ENCODE results near the gene SPATA6L.
A peak's percentile ranks its signal among the peaks of the same experiment; 100 is the strongest.
"Not testable (repeated sequence)": the region's sequence is repeated elsewhere in the genome, so short reads cannot be mapped to it uniquely, and the experiment has no call there.

Gene SPATA6L

DNA sequence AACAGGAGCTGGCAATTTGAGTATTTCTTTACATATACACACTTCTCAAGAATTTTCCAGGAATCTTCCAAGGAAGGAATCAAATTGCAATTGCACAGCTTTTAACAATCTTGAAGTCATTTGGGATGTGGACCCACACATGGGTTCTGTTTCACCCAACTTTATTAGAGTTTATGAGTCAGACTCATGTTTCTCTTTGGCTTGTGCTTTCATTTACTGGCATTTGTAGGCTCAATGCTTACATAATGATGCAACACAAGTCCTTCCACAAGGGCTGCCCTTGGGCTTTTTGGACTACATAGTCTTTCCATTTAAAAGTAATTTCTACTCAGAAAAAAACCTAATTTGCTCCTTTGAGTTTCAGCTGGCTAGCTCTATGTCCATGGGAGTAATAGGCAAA lies 8.5 kb upstream of the SPATA6L start:
- no peak for DNase-seq

GRCh38 chr9:4671737-4672136 lies 5.5 kb upstream of the SPATA6L start:
- no peak for DNase-seq

DNA sequence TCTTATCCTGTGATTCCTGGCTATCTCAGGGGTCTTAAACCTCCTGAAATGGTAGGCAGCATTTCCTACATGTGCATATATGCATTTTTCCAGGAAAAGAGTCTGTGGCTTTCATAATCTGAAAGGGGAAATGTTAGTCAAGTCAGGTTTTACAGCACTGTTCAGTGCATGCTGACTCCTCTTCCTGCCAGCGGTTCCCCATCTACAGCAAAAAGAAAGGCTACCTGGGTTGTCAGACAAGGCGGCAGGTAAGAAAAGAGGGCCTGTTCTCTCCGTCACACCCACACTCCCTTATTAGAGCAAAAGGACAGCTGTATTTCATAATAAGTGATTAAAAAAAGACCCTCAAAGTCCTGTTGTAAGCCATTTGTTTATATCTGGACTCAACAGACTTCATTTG lies 4.3 kb upstream of the SPATA6L start:
- DNase-seq, result no peak

DNA sequence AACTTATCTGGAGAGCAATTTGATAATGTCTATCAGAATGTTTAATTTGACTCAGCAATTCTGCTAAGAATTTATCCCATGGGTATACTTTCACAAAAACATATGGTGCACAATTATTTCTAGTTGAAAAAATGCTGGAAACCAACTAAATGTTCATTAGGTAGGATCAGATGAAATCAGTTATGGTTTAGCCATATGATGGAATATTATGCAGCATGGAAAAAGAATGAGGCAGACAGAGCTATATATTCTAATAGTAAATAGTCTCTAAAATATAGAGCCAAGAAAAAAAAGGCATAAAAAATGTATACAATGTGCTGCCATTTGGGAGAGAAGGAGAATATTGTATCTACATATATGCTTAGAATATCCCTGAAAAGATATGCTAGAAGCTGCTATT lies 3.6 kb upstream of the SPATA6L start:
- DNase-seq, result no peak

GRCh38 chr9:4668604-4669003 lies 2.3 kb upstream of the SPATA6L start:
- DNase-seq, result no peak

GRCh38 chr9:4667681-4668080 lies 1.4 kb upstream of the SPATA6L start:
- no peak for DNase-seq

DNA sequence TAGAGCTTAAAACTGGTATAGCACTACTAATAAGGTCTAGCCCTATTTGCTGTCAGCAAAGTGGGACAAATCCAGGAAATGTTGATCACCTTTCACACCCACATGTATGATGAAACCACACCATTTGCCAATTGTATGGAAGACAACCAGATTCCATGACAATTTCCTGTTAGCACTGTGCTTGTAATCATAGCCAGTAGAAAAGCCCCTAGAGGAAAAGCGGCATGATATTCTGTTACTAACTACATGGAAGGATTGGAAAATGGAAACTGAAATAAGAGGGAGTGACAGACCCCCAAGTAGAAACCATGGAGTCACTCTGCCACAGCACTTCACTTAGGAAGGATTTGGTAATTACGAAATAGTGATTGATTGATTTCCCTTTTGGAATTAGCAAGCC lies 923 bp downstream of the SPATA6L start:
- DNase-seq, result no peak

DNA sequence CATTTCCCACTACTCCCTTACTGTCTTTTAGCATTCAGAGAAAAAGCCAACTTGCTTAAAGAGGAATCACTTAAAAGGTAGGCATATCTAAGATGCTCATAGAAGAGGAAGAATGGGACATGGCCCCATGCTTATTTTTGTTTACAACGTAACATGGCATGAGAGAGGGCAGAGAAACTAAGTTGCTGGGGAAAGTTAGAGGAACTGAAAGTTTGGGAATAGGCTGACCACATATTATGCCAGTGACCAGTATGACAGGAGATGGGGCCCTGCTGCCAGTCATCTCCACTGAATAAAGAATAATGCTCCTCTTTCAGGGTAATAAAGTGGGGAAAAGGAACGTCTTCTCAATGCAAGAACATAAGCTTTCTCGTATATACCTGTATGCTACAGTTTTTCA lies 2.3 kb downstream of the SPATA6L start:
- DNase-seq, result no peak

- no peak for DNase-seq
Observed at GRCh38 chr9:4662989-4663792, 3.1 kb downstream of the SPATA6L start.

DNA sequence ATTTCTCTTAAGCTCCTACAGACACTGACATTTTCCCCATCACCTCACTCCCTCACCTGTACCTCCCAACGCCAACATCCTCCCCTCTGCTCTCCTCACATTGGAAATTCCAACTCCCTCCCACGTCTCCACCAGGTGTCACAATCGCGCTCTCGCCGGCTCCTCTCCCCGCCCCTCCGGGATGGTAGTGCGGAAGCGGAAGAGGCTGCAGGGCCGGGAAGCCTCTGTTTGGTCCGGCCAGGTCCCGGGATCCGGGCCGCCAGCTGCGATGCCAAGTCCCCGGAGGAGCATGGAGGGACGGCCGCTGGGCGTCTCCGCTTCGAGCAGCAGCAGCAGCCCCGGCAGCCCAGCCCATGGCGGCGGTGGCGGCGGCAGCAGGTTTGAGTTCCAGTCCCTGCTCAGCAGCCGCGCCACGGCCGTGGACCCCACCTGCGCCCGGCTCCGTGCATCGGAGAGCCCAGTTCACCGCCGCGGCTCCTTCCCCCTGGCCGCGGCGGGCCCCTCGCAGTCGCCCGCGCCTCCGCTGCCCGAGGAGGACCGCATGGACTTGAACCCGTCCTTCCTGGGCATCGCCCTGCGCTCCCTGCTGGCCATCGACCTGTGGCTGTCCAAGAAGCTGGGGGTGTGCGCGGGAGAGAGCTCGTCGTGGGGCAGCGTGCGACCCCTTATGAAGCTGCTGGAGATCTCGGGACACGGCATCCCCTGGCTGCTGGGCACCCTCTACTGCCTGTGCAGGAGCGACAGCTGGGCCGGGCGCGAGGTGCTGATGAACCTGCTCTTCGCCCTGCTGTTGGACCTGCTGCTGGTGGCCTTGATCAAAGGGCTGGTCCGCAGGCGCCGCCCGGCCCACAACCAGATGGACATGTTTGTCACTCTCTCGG lies 3.9 kb downstream of the SPATA6L start, which contains the start of gene PLPP6:
Gene PLPP6 (plus strand): TSS at position 187 of the 881 bp plus-strand sequence. CDS start 82 bp downstream, at position 269.
- DNase-seq, result peak; percentile 86 to 89

- no peak for DNase-seq
Observed at GRCh38 chr9:4661611-4662010, 4.7 kb downstream of the SPATA6L start.

DNA sequence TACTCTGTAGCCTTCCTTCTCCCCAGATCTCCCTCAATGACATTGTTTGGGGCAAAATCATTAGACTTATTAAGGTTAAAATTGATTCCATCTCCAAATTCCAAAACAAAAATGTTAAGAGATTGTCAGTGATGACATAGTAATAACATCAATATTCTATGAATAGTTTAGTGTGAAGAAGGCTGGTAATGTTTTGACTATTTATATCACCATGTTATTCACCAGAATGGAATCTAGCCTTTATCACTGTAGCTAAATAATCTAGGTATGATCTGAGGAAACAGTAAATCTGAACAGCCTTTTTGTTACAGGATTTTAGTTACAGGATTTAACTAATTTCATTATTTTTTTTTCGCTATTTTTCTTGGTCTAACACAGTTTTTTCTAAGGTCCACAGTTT lies 5.1 kb downstream of the SPATA6L start:
- no peak for DNase-seq

DNA sequence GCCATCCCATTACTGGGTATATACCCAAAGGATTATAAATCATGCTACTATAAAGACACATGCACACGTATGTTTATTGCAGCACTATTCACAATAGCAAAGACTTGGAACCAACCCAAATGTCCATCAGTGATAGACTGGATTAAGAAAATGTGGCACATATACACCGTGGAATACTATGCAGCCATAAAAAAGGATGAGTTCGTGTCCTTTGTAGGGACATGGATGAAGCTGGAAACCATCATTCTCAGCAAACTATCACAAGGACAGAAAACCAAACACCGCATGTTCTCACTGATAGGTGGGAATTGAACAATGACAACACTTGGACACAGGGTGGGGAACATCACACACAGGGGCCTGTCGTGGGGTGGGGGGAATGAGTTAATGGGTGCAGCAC lies 5.6 kb downstream of the SPATA6L start:
- DNase-seq, result not testable (repeated sequence)

GRCh38 chr9:4657426-4658159 lies 8.7 kb downstream of the SPATA6L start:
- DNase-seq, result no peak

GRCh38 chr9:4656621-4657020 lies 9.7 kb downstream of the SPATA6L start:
- DNase-seq, result no peak

- DNase-seq, result not testable (repeated sequence)
Observed at GRCh38 chr9:4656196-4656595, 10.1 kb downstream of the SPATA6L start.

DNA sequence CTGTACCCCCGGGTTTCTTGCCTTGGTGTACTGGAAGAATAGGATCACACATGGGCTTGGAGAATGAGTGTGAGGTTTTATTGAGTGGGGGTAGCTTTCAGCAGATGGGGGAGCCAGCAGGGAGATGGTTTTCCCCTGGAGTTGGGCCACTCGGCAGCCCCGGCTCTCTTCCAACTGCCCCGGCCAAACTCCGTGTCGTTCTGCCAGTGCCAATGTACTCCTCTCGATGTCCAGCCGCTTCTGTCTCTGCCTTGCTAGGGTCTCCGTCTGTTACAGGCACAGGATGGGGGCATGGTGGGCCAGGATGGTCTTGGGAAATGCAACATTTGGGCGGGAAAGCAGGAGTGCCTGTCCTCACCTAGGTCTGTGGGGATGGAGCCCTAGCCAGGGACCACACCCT lies 11.7 kb downstream of the SPATA6L start:
- DNase-seq, result no peak

DNA sequence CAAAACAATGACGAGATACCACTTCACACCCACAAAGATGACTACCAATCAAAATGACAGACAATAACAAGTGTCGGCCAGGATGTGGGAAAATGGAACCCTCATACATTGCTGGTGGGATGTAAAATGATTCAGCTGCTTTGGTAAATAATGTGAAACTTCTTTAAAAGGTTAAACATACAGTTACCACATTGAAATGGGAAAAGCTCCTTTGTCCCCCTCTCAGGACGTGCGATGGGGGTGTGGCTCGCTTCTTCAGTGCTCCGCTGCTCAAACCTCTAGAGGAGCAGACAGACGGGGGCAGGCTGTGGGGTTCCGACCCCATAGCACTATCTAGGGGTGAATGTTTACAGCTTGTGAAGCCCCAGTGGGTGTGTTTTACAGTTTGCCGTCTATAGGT lies 12.2 kb downstream of the SPATA6L start:
- no peak for DNase-seq

GRCh38 chr9:4642351-4642750 lies 23.9 kb downstream of the SPATA6L start:
- DNase-seq, result no peak

GRCh38 chr9:4640027-4640426 lies 26.3 kb downstream of the SPATA6L start:
- DNase-seq, result no peak

DNA sequence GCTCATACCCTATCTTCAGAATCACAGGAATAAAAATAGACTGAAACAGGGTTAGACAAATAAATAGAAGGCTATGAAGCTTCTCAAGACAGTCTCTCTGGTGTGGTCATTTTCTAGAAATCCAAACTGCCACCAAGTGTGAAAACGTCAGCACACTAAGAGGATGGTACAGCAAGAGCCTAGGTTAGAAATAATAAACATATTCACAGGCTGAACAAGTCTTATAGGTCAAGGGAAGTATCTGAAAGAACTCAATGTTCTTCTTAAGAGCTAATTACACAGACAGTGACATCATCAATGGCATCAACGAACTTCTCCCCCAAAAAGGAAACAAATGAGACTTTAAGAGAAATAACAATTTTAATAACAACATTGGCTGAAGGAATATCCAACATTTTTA lies 26.9 kb downstream of the SPATA6L start:
- no peak for DNase-seq

DNA sequence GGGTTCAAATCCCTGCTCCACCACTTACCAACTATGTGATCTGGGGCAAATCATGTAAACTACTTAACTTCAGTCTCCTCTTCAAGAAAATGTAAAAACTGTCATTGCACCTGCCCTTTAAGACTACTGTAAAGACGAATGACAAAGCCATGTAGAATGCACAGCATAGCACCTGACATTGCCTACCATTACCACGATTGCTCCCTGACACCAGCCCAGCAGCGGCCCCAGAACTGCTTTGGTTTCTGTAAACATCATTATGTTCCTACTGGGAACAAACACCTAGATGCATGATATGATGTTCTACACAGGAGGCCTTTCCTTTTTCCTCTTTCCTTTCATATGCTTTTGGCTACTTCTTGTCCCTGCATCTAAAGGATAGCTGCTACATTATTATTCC lies 27.3 kb downstream of the SPATA6L start:
- DNase-seq, result no peak

DNA sequence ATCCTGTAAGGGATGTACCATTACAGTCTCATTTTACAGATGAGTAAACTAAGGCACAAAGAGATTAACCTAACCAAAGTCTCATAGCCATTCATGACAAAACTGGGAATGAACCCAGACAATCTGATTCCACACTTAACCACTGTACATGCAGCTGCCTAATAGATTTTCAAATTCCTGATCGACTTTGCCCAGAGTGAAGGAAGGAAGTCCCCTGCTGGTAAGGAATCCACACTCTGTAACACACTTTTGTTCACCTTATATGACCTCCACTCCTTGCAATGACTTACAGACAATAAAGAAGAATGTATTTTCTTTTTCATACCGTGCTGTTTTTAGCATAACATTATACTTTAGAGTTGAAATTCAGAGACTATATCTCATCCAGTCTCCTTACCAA lies 35.4 kb downstream of the SPATA6L start:
- DNase-seq, result no peak
